HG03439 (cell line): Measurements from ENCODE around the gene MYL4.
"Not testable (repeated sequence)": the region's sequence is repeated elsewhere in the genome, so short reads cannot be mapped to it uniquely, and the experiment has no call there.

Experiments used
- ATAC-seq: cut with Tn5 transposase; IDR thresholded peaks from one replicate; pipeline ENCODE4 v1.9.1; 2021; ENCODE audit warnings: mild to moderate bottlenecking, moderate library complexity; ENCODE audit not compliant: unreplicated experiment

MYL4 gene

DNA sequence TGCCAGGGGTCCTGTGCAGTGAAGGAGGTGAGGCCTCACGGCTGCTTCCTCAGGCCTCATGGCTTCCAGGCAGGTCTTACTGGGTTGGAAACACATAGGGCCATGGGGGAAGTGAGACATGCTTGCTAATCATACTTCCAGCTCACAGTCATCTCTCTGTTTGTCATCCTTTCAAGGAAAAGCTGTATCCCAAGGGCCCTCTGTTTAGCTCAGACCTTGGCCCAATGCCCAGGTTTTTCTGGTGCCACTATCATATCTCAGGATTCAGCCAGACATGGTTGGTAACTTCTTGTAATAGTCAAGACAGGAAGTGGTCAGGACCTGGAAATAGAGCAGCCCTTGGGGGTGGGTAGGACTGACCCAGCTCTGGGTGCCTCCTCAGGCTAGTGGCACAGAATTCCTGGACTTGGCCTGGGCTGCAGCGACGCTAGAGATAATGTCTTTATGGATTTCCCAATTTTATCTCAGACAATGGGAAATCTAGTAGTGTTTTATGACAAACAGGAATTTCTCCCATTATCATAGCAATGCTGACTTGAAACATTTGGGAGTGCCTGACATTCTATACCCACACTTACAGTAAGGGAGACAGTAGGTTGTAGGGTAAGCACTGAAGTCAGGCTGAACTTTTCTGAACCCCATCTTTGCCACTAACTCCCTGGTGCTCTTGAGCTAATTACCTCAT, 31.0 kb downstream of the MYL4 start:
- no peak for ATAC-seq

- ATAC-seq, result no peak
Measured at GRCh38 chr17:47240806-47241205, 31.7 kb downstream of the MYL4 start.

GRCh38 chr17:47242648-47243047, 33.5 kb downstream of the MYL4 start:
- ATAC-seq, result no peak

- no peak for ATAC-seq
Measured at GRCh38 chr17:47243737-47244598, 34.8 kb downstream of the MYL4 start.

DNA sequence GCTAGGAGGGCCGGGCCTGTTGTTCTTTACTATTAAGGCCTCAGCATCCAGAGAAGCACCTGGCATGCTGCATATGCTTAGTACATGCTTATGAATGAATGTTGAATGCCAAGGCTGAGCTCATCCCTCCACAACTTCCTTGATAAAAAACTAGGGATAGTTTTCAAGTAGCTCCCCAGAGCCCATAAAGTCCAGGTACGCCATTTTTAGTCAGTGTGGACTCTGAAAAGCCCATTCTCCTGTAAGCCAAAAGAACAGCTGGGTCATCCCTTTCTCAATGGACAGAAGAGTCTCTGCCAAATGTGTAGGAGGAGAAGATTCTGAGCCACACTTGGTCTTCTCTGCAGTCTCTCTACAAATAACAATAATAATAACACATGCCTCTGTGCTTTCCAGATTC, 35.5 kb downstream of the MYL4 start:
- ATAC-seq, result no peak

DNA sequence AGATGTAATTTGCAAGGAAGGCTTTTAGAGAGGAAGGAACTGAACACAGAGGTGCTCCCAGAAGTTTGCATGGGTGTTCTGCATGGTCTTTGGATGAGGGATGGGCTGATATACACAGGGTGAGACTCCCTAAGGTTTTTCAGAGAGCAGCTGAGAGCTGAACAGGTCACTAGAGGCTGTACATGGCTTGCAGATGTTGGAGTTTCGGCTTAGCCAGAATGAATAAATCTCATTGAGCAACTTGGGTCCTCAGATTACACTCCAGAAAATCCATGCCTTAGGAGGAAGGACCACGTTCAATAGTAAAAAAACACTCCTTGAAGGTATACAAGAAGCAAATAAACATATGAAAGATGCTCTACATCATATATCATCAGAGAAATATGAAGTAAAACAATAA, 37.0 kb downstream of the MYL4 start:
- ATAC-seq, result no peak

DNA sequence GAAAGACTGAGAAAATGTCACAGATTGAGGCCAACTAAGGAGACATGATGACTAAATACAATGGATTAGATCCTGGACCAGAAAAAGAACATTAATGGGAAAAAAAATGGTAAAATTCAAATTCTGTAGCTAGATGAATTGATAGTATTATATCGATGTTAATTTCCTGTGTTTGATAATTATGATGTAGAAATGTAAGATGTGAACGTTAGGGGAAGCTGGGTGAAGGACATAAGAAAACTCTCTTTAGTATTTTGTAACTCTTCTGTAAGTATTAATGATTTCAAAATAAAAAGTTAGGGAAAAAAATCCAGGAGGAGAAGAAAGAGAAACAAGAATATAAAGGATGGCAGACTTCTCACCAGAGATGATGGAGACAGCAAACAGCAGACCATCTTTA, 41.7 kb downstream of the MYL4 start:
- ATAC-seq, result no peak

GRCh38 chr17:47251421-47251940, 42.3 kb downstream of the MYL4 start:
- no peak for ATAC-seq

DNA sequence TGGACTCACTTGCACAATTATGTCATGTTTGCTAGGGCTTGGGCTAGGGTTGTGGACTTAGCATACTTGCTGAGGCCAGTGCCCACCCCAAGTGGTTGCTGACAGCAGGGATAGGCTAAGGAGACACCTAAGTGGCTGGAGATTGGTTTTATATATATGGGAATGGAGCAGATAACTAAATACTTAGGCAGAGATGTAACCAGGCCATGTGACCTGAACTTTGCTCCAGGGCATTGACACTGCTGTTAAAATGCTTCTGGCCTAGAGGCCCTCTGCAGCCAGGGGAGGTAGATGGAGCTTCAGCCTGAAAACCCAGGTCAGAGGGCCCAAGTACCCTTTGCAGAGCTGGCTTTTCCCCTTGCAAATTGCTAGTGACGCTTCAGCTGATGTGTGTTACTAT, 43.1 kb downstream of the MYL4 start:
- no peak for ATAC-seq

- ATAC-seq, result no peak
Measured at GRCh38 chr17:47252766-47253512, 43.8 kb downstream of the MYL4 start.

GRCh38 chr17:47253541-47254402, 44.6 kb downstream of the MYL4 start, which contains the start of gene ITGB3:
ITGB3 (plus strand) TSS chr17:47253827; CDS start chr17:47253862, 35 bp downstream.
- ATAC-seq, result peak; percentile 82

DNA sequence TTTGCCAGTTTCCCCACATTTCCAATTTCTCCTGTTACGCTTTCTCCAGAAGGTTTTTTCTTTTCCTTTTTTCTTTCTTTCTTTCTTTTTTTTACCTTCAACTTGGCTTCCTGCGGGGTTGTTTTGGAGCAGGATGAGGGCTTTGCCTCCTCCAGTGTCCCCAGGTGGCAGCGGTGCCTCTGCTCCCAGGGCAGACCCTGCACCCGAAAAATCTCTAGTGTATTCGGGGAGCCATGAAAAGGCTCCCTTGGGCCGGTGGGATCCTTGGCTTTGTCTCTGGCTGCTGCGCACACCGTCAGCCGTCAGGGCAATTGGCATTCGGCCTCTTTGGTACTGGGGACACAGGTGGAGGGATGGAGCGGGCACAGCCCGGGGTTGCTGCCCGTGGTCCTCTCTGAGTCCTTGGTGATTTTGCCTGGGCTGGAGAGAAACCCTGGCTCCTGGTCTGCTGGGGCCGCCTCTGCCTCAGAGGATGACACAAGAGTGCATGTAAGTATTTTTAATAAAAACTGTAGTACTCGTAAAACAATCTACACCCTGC, 45.3 kb downstream of the MYL4 start:
- ATAC-seq, result no peak

DNA sequence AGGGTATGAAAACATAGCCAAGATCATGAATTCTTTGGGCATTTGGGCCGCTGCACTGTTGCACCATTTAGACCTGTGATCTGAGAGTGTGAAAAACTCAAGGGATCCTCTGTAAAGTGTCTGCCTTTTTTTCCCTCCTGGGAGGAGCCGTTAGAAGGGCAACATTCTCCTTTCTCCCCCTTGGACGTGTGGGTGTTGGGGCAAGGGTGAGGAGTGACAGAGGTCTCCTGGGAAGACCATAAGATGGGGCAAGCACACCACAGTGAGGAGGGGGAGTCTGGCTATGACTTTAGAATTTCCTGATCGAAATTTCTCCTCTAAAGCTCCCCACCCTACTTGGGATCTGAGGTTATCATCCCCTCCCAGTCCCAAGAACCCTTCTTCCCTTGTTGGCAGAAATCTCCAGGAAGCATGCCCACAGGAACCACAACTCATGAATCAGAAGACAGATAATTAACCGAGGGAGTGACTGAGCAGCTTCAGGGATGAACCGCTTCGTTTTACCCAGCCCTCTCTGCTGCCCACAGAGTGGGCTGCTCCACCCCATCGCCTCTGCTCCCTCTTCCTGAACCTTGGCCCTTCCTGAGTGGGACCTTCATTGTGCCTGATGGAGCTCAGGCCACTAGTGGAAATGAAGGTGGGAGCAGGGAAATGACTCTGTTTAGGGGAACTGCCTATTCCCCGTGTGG, 48.6 kb downstream of the MYL4 start:
- ATAC-seq, result no peak

DNA sequence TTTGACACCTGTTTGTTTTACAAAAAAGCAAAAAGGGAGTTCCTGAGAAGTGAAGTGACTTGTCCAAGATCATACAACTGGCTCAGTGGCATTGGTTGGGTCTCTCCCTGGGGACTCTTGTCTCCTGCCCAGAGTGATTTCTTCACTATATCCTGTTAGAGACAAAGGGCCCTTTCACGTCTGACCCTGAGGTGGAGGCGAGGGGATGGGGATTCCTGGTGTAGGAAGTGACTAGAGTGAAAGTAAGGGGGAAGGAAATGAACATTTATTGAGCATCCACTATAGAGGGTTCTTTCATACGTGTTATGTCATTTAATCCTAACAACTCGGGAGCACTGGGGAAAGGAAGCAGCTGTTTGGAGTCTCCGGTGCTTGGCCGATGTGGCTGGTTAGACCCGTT, 53.4 kb downstream of the MYL4 start:
- no peak for ATAC-seq

GRCh38 chr17:47264166-47264565, 55.0 kb downstream of the MYL4 start:
- no peak for ATAC-seq

DNA sequence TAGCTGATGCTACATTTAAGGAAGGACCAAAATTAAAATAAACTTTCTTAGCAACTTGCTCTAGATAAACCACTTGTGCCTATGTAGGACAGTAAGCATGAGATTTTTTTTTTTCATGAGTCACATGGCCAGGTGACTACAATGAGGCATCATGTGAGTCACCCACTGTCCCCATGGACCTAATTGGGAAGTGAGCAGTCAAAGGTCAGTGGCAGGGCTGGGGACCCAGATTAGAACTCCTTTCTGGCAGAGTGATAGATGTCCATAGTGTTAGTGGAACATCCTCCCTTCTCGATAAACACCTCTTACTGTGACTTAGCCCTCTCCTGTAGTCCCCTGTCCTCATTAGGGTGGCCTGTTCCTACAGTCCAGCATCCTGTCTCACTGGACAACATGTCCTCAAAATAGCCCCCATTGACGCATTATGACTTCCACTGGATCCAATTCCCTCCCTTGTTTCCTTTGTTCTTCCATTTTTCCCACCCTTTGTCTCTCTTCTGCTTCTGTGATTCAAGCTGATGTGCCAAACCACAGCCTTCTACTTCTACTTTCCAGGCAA, 56.9 kb downstream of the MYL4 start:
- no peak for ATAC-seq

DNA sequence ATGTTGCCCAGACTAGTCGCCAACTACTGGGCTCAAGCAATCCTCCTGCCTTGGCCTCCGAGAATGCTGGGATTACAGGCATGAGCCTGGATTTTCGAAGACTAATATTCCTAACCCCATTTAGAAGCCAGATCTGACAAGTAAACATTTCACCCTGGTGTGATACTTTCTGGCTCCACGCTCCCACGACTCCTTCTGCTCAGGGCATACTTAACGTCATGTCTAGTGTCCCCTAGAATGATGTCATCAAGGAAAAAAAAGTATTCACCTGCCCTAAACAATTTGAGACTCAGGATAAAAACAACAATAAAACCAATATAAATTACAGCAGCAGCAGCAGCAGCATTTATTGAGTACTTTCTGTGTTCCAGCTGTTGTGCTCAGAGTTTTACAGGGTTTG, 57.6 kb downstream of the MYL4 start:
- no peak for ATAC-seq

GRCh38 chr17:47267354-47267828, 58.2 kb downstream of the MYL4 start:
- ATAC-seq, result no peak

GRCh38 chr17:47268964-47269363, 59.8 kb downstream of the MYL4 start:
- ATAC-seq, result not testable (repeated sequence)
